ENCODE results near the gene PI16.

Gene PI16

GRCh38 chr6:36969988-36970891 lies 15.7 kb downstream of the PI16 start:
- Histone ChIP-seq H3F3A (ENCODE audit: insufficient read depth, low read length) (no peaks in the 10 kb centered on the region), H3K9me3 (replicated peaks; ENCODE audit: insufficient read depth, low read length) (no peaks in the 10 kb centered on the region), H2AFZ (ENCODE audit: low read length) (no peak overlapping the region), H3K9ac (ENCODE audit: low read length) (no peak overlapping the region), H4K20me1 (ENCODE audit: insufficient read depth, low read length) (no peaks in the 10 kb centered on the region), H3K9me2 (replicated peaks; ENCODE audit: insufficient read depth, low read length) (no peaks in the 10 kb centered on the region), H3K27me3 (replicated peaks; ENCODE audit: insufficient read depth, low read length) (no peaks in the 10 kb centered on the region), H3K4me2 (ENCODE audit: low read depth, low read length) (no peak overlapping the region), H3K79me2 (ENCODE audit: low read length) (no peaks in the 10 kb centered on the region), H3K36me3 (replicated peaks; ENCODE audit: insufficient read depth, low read length) (no peaks in the 10 kb centered on the region), H3K4me1 (ENCODE audit: low read length) (no peaks in the 10 kb centered on the region), H3K27ac (ENCODE audit: low read length) (no peak overlapping the region), H3K4me3 (ENCODE audit: low read length) (no peak overlapping the region)
- no peak for DNase-seq
- TF ChIP-seq, protein P1, sequence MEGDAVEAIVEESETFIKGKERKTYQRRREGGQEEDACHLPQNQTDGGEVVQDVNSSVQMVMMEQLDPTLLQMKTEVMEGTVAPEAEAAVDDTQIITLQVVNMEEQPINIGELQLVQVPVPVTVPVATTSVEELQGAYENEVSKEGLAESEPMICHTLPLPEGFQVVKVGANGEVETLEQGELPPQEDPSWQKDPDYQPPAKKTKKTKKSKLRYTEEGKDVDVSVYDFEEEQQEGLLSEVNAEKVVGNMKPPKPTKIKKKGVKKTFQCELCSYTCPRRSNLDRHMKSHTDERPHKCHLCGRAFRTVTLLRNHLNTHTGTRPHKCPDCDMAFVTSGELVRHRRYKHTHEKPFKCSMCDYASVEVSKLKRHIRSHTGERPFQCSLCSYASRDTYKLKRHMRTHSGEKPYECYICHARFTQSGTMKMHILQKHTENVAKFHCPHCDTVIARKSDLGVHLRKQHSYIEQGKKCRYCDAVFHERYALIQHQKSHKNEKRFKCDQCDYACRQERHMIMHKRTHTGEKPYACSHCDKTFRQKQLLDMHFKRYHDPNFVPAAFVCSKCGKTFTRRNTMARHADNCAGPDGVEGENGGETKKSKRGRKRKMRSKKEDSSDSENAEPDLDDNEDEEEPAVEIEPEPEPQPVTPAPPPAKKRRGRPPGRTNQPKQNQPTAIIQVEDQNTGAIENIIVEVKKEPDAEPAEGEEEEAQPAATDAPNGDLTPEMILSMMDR (IDR thresholded peaks at IDR 0.05; ENCODE audit: low read length): no peak
- TF ChIP-seq EZH2phosphoT487 (IDR thresholded peaks at IDR 0.05; ENCODE audit: low read length) (no peak), EZH2 (optimal IDR thresholded peaks at IDR 0.05; ENCODE audit: low read depth, low read length) (no peak)

- no peaks in the 10 kb centered on the region for H4K20me1 ChIP-seq (ENCODE audit: insufficient read depth, low read length)
- H3K27ac ChIP-seq (ENCODE audit: low read length): no peak overlapping the region
- H3K79me2 ChIP-seq (ENCODE audit: low read length): no peaks in the 10 kb centered on the region
- H3K27me3 ChIP-seq (replicated peaks; ENCODE audit: insufficient read depth, low read length): no peaks in the 10 kb centered on the region
- TF ChIP-seq EZH2 (optimal IDR thresholded peaks at IDR 0.05; ENCODE audit: low read depth, low read length) (no peak), EZH2phosphoT487 (IDR thresholded peaks at IDR 0.05; ENCODE audit: low read length) (no peak)
- TF ChIP-seq, protein P1 (IDR thresholded peaks at IDR 0.05; ENCODE audit: low read length): no peak
- DNase-seq: no peak
- no peak overlapping the region for H2AFZ ChIP-seq (ENCODE audit: low read length)
- H3K36me3 ChIP-seq (replicated peaks; ENCODE audit: insufficient read depth, low read length): no peaks in the 10 kb centered on the region
- no peaks in the 10 kb centered on the region for H3K9me2 ChIP-seq (replicated peaks; ENCODE audit: insufficient read depth, low read length)
- H3K9ac ChIP-seq (ENCODE audit: low read length): no peak overlapping the region
- no peak overlapping the region for H3K4me2 ChIP-seq (ENCODE audit: low read depth, low read length)
- no peaks in the 10 kb centered on the region for H3F3A ChIP-seq (ENCODE audit: insufficient read depth, low read length)
- no peak overlapping the region for H3K4me3 ChIP-seq (ENCODE audit: low read length)
- no peaks in the 10 kb centered on the region for H3K4me1 ChIP-seq (ENCODE audit: low read length)
- no peaks in the 10 kb centered on the region for H3K9me3 ChIP-seq (replicated peaks; ENCODE audit: insufficient read depth, low read length)
Observed at GRCh38 chr6:36970892-36971842, 16.6 kb downstream of the PI16 start.

DNA sequence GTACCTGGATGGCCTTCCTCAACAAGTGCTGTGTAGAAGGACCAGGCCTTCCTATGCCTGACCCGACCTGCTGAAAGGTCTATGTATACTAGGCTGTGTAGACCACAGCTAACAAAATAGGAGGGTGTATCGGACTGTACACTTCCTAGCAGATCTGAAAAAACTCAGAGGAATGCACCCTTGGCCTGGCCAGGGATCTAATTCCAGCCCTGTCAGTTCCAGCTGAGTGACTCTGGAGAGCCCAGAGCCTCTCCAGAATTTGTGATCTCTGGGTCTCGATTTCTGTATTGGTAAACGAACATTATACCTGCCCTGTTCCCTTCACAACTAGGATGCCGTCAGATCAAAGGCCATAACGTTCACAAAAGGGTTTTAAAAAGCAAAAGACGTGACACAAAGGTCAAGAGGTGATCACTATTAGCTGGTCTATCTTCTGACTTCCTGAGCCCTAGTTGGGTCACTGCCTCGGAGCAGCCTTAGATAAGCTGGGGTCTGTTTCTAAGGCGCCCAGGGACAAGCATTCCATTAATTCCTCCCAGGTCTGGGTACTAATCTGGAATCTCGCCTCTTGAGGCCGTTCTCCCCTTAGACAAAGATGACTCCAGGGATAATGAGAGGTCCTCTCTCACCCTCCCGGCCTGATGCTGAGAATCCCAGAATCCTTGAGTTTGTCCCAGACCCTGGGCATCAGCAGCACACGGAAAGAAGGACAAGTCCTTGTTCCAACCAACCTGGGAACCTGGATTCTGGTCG lies 17.6 kb downstream of the PI16 start:
- Histone ChIP-seq H2AFZ (ENCODE audit: low read length) (no peak overlapping the region), H3K4me2 (ENCODE audit: low read depth, low read length) (no peak overlapping the region), H3K4me3 (ENCODE audit: low read length) (no peak overlapping the region), H3K79me2 (ENCODE audit: low read length) (no peaks in the 10 kb centered on the region), H3K27me3 (replicated peaks; ENCODE audit: insufficient read depth, low read length) (no peaks in the 10 kb centered on the region), H3K9ac (ENCODE audit: low read length) (no peak overlapping the region), H3K4me1 (ENCODE audit: low read length) (no peaks in the 10 kb centered on the region), H4K20me1 (ENCODE audit: insufficient read depth, low read length) (no peaks in the 10 kb centered on the region), H3K9me2 (replicated peaks; ENCODE audit: insufficient read depth, low read length) (no peaks in the 10 kb centered on the region), H3K36me3 (replicated peaks; ENCODE audit: insufficient read depth, low read length) (no peaks in the 10 kb centered on the region), H3K9me3 (replicated peaks; ENCODE audit: insufficient read depth, low read length) (no peaks in the 10 kb centered on the region), H3K27ac (ENCODE audit: low read length) (no peak overlapping the region), H3F3A (ENCODE audit: insufficient read depth, low read length) (no peaks in the 10 kb centered on the region)
- TF ChIP-seq EZH2phosphoT487 (IDR thresholded peaks at IDR 0.05; ENCODE audit: low read length) (no peak), EZH2 (optimal IDR thresholded peaks at IDR 0.05; ENCODE audit: low read depth, low read length) (no peak)
- TF ChIP-seq, protein P1 (IDR thresholded peaks at IDR 0.05; ENCODE audit: low read length): no peak
- DNase-seq: no peak

All from MM.1S (cell line).